Uterus (tissue), 2 donors: ENCODE data around the gene DLG1.

Experiments
- CTCF ChIP-seq, 4 experiments: fragments of 200-600 bp in 2 of 4; fragments of 450-650 bp in 2 of 4; sonication (generic) in 2 of 4; IDR thresholded peaks; one replicate each; pipeline ENCODE4 v1.5.1; 2016 to 2019; ENCODE audit warnings: antibody characterized with exemption in 4 of 4, mild to moderate bottlenecking in 2 of 4, moderate library complexity in 1 of 4
- POLR2A ChIP-seq, 2 donors: fragments of 450-650 bp; IDR thresholded peaks; one replicate each; pipeline ENCODE4 v1.6.1; 2016; ENCODE audit warnings: antibody characterized with exemption in 2 of 2, mild to moderate bottlenecking in 1 of 2, moderate library complexity in 1 of 2

GRCh38 chr3:197093871-197094270, 204.5 kb downstream of the DLG1 start:
- no peak for TF ChIP-seq CTCF (IDR thresholded peaks at IDR 0.05)
- TF ChIP-seq POLR2A (IDR thresholded peaks at IDR 0.05), result no peak
